Endodermal cell (in vitro differentiated cells): ENCODE results near the gene RLF. TPM values are rescaled to one million over a fixed set of nuclear protein-coding genes. Genes with fewer than 3 reads are reported as not detected.

Experiments used
- DNase-seq: peaks from one replicate; pipeline ENCODE4 v3.0.0-alpha.2; 2017
- H3K27ac ChIP-seq: 2 replicates; pipeline ENCODE4 v1.5.1; 2013; ENCODE audit warnings: mild to moderate bottlenecking, low read depth, low read length, moderate library complexity
- H3K27me3 ChIP-seq: 2 replicates; pipeline ENCODE4 v1.6.1; 2013; ENCODE audit warnings: mild to moderate bottlenecking, low read length, moderate library complexity; ENCODE audit not compliant: insufficient read depth, control insufficient read depth, poor library complexity, severe bottlenecking
- H3K36me3 ChIP-seq: 2 replicates; pipeline ENCODE4 v1.7.0; 2013; ENCODE audit warnings: mild to moderate bottlenecking, low read length, moderate library complexity; ENCODE audit not compliant: control insufficient read depth, insufficient read depth
- H3K4me1 ChIP-seq: one replicate; pipeline ENCODE4 v1.7.0; 2013; ENCODE audit warnings: low read length; ENCODE audit not compliant: control insufficient read depth, insufficient read depth
- H3K4me3 ChIP-seq: 2 replicates; pipeline ENCODE4 v1.5.1; 2013; ENCODE audit warnings: mild to moderate bottlenecking, low read length, moderate library complexity
- H3K9ac ChIP-seq: 2 replicates; pipeline ENCODE4 v1.6.1; 2013; ENCODE audit warnings: mild to moderate bottlenecking, low read length, moderate library complexity; ENCODE audit not compliant: poor library complexity, severe bottlenecking; ENCODE audit errors: extremely low read depth
- H3K9me3 ChIP-seq: 2 replicates; pipeline ENCODE4 v1.6.1; 2013; ENCODE audit warnings: mild to moderate bottlenecking, low read length, moderate library complexity; ENCODE audit not compliant: control insufficient read depth
- H3K27ac Mint-ChIP-seq: 2 replicates; pipeline ENCODE4 v1.8.0; 2020; ENCODE audit warnings: mixed read lengths
- H3K27me3 Mint-ChIP-seq: 2 replicates; pipeline ENCODE4 v1.8.0; 2021; ENCODE audit warnings: mild to moderate bottlenecking, mixed read lengths; ENCODE audit not compliant: insufficient read depth
- H3K36me3 Mint-ChIP-seq: 2 replicates; pipeline ENCODE4 v1.8.0; 2020; ENCODE audit warnings: low read depth, mixed read lengths
- H3K4me1 Mint-ChIP-seq: 2 replicates; pipeline ENCODE4 v1.8.0; 2020; ENCODE audit warnings: mixed read lengths
- H3K4me3 Mint-ChIP-seq: 2 replicates; pipeline ENCODE4 v1.8.0; 2020; ENCODE audit warnings: mild to moderate bottlenecking, moderate library complexity, mixed read lengths
- H3K9me3 Mint-ChIP-seq: 2 replicates; pipeline ENCODE4 v1.8.0; 2020; ENCODE audit warnings: mild to moderate bottlenecking, mixed read lengths
- CTCF ChIP-seq: fragments of 200-600 bp; sonication (generic); conservative IDR thresholded peaks from 2 replicates; pipeline ENCODE4 v1.5.0; 2021; ENCODE audit warnings: antibody characterized with exemption, mild to moderate bottlenecking
- WGBS, 2 experiments: methylation state at CpG; one replicate each; pipeline versions ENCODE4 v1.1.5 to v1.1.7; 2013; ENCODE audit warnings: missing lambda C conversion rate in 2 of 2, mixed read lengths in 1 of 2; ENCODE audit not compliant: insufficient coverage in 1 of 2, insufficient read length in 1 of 2; 5-methylcytosine and 5-hydroxymethylcytosine counted together
- total RNA-seq, 2 donors: library from RNA; stranded (reverse); fragmentation: NEBNext Ultra II Directional in 1 of 2; extraction: Animal tissue kit (Norgen Biotek cat#: 25700) in 1 of 2; gene quantifications; 2 replicates in 1 of 2; 3 replicates in 1 of 2; pipeline ENCODE4 v1.2.1, GENCODE V29; 2021

RLF gene
- total RNA-seq, 2 donors from 2014 or later: 18.8 to 23.3 TPM

DNA sequence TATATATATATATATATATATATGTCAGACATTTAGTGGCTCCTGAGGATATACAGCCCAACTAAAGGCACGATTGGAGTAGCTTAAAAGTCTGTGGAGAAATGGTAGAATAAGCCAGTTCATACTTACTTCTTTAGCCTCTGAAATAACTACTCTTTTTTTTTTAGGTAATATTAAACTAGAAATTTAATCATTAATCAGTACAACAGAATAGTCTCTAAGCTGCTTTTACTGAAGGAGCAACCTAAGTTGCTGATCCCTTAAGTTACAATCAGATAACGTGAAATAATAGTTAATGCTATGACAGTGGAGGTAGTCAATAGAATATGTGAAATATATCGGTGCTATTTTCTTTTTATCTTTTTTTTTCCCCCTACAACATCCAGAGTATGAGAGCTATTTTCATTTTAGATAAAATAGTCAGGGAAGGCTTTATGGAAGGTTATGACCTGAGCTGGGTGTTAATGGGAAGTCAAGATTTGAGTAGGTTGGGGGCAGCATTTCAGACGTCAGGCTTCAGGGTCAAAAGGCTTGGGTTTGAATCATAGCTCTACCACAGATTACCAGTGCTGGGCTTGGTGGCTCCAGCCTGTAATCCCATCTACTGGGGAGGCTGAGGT, 112.5 kb downstream of the RLF start:
- Histone ChIP-seq H3K4me1 (no peaks in the 10 kb centered on the region), H3K9ac (no peak overlapping the region), H3K4me3 (no peak overlapping the region), H3K9me3 (no peaks in the 10 kb centered on the region), H3K27ac (no peak overlapping the region), H3K27me3 (no peaks in the 10 kb centered on the region), H3K36me3 (peaks cover 75% of the 10 kb centered on the region)
- DNase-seq: no peak
- Mint-ChIP-seq H3K27me3 (no peaks in the 10 kb centered on the region), H3K36me3 (peaks cover 61% of the 10 kb centered on the region), H3K4me1 (no peaks in the 10 kb centered on the region), H3K9me3 (no peaks in the 10 kb centered on the region), H3K27ac (no peak overlapping the region), H3K4me3 (no peak overlapping the region)
- TF ChIP-seq CTCF: no peak
- WGBS, 2 experiments: 96% methylated on average over 2 of the region's 4 CpGs; no CpG with 5 or more reads in 1 of the 2 experiments

DNA sequence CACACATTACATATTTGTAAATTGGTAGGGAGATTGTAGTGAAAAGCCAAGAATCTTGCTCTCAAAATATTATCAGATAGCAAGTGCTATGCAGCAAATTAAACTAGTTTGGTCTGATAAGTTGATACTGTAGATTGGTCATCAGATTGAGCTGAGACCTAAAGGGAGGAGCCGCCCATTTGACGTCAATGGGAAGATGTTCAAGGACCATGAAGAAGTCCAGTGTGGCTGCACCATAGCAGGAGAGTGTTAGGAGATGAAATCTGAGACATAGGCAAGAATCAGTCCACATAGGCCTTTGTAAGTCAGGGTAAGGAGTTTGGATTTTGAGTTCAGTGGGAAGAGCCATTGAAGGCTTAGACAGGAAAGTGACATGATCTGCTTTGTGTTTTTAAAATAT, 113.1 kb downstream of the RLF start:
- Mint-ChIP-seq H3K36me3 (peaks cover 63% of the 10 kb centered on the region), H3K4me3 (no peak overlapping the region), H3K27me3 (no peaks in the 10 kb centered on the region), H3K9me3 (no peaks in the 10 kb centered on the region), H3K27ac (no peak overlapping the region), H3K4me1 (no peaks in the 10 kb centered on the region)
- H3K36me3 ChIP-seq: peaks cover 76% of the 10 kb centered on the region
- no peaks in the 10 kb centered on the region for H3K4me1 ChIP-seq
- no peaks in the 10 kb centered on the region for H3K27me3 ChIP-seq
- no peak for DNase-seq
- H3K9me3 ChIP-seq: no peaks in the 10 kb centered on the region
- WGBS, 2 experiments: 93 to 96% methylated on average over 2 of the region's 2 CpGs
- H3K9ac ChIP-seq: no peak overlapping the region
- TF ChIP-seq CTCF: no peak
- H3K27ac ChIP-seq: no peak overlapping the region
- H3K4me3 ChIP-seq: no peak overlapping the region

GRCh38 chr1:40276122-40276521, 114.9 kb downstream of the RLF start:
- Mint-ChIP-seq H3K9me3 (no peaks in the 10 kb centered on the region), H3K27ac (no peak overlapping the region), H3K36me3 (peaks cover 54% of the 10 kb centered on the region), H3K4me3 (no peak overlapping the region), H3K4me1 (no peaks in the 10 kb centered on the region), H3K27me3 (no peaks in the 10 kb centered on the region)
- DNase-seq: no peak
- WGBS, 2 experiments: 93 to 96% methylated on average over 2 to 3 of the region's 3 CpGs
- H3K27ac ChIP-seq: no peak overlapping the region
- H3K9me3 ChIP-seq: no peaks in the 10 kb centered on the region
- H3K4me3 ChIP-seq: no peak overlapping the region
- H3K4me1 ChIP-seq: no peaks in the 10 kb centered on the region
- no peak for TF ChIP-seq CTCF
- H3K9ac ChIP-seq: no peak overlapping the region
- H3K27me3 ChIP-seq: no peaks in the 10 kb centered on the region
- H3K36me3 ChIP-seq: peaks cover 74% of the 10 kb centered on the region
